OCI-LY3 (cell line): ENCODE measurements around the gene PSME1.

Experiments used
- H2AFZ ChIP-seq: fragments of 200-600, 300-600 bp; shearing (Covaris generic); 2 replicates; pipeline ENCODE4 v1.6.0; 2014; ENCODE audit warnings: antibody characterized with exemption, low read depth, low read length
- H3K27ac ChIP-seq: fragments of 200-600, 300-600 bp; sonication (generic); 2 replicates; pipeline ENCODE4 v1.5.1; 2014; ENCODE audit warnings: mild to moderate bottlenecking, low read length, moderate library complexity, mixed read lengths
- H3K27me3 ChIP-seq: fragments of 200-600, 300-600 bp; sonication (generic); 2 replicates; pipeline ENCODE4 v1.6.1; 2014; ENCODE audit warnings: low read depth, low read length, mixed read lengths
- H3K36me3 ChIP-seq: fragments of 200-600, 300-600 bp; sonication (generic); replicated peaks from 2 replicates; pipeline ENCODE3; 2014; ENCODE audit warnings: low read depth, low read length, mixed read lengths
- H3K4me1 ChIP-seq: fragments of 300-600, 200-600 bp; sonication (generic); 2 replicates; pipeline ENCODE4 v1.6.1; 2014; ENCODE audit warnings: low read length, mixed read lengths
- H3K4me2 ChIP-seq: fragments of 200-600, 300-600 bp; sonication (generic); 2 replicates; pipeline ENCODE4 v1.6.1; 2014; ENCODE audit warnings: low read length, mixed read lengths
- H3K4me3 ChIP-seq: fragments of 300-600, 200-600 bp; sonication (generic); 2 replicates; pipeline ENCODE4 v1.5.1; 2014; ENCODE audit warnings: antibody characterized with exemption, mild to moderate bottlenecking, low read length, moderate library complexity
- H3K79me2 ChIP-seq: fragments of 300-600, 200-600 bp; shearing (Covaris generic); 2 replicates; pipeline ENCODE4 v1.6.1; 2014; ENCODE audit warnings: mild to moderate bottlenecking, low read length, mixed read lengths
- H3K9ac ChIP-seq: fragments of 300-600, 200-600 bp; shearing (Covaris generic); 2 replicates; pipeline ENCODE4 v1.6.0; 2014; ENCODE audit warnings: mild to moderate bottlenecking, low read length, moderate library complexity
- H3K9me3 ChIP-seq: fragments of 200-600, 300-600 bp; shearing (Covaris generic); 2 replicates; pipeline ENCODE4 v1.6.1; 2014; ENCODE audit warnings: low read length, mixed read lengths; ENCODE audit not compliant: insufficient read depth
- H4K20me1 ChIP-seq: fragments of 200-600, 300-600 bp; sonication (generic); 2 replicates; pipeline ENCODE4 v1.6.1; 2016; ENCODE audit warnings: low read length, mixed read lengths; ENCODE audit not compliant: insufficient read depth
- EZH2phosphoT487 ChIP-seq: fragments of 200-600 bp; shearing (Covaris generic); IDR thresholded peaks from 2 replicates; pipeline ENCODE4 v1.6.1; 2018; ENCODE audit warnings: antibody characterized with exemption, mixed run types, low read depth
- TF ChIP-seq, protein P1 (sequence below): fragments of 200-600, 300-600 bp; sonication (generic); IDR thresholded peaks from 2 replicates; pipeline ENCODE4 v1.5.1; 2014; ENCODE audit warnings: antibody characterized with exemption, low read length, low read depth

Gene PSME1

DNA sequence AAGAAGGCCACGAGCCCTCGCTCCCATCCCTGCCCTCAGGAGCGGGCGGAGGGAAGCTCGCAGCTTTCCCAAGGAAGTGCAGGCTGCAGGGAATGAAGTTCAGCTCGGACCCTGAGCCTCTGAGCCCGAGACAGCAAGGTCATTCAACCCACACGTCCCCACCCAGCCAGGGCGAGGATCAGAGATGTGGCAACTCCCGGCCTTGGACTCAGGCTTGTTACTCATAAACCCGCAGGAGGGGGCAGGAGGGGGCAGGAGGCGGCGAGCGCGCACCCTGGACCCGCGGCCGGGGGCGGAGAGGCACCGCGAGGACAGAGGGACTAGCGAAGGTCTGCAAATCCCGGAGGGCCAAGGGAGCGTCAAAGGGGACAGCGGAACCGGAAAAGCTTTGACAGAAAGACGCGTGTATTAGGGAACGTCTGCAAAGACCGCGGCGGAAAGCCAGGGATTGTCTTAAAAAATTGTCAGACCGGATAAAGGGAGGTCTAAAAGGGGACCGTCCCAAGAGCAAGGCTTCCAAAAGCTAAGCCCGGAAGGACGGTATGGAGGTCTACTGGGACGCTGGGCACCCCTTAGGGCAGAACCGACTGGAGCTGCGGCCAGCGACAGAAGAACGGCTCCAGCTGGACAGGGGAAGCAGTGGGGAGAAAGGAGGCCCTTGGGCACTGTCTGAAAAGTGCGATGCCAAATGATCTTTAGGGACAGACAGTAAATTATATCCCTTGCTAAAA, 22.0 kb upstream of the PSME1 start:
- H3K9ac ChIP-seq, result peak overlapping the region; percentile 96
- H4K20me1 ChIP-seq, result no peaks in the 10 kb centered on the region
- H3K9me3 ChIP-seq, result no peaks in the 10 kb centered on the region
- no peaks in the 10 kb centered on the region for H3K27me3 ChIP-seq
- H3K79me2 ChIP-seq, result peaks cover 12% of the 10 kb centered on the region; the same call in 1 of the 2 replicates
- H3K27ac ChIP-seq, result peak overlapping the region; percentile 95
- H3K4me2 ChIP-seq, result peak overlapping the region; percentile 89
- peak overlapping the region; percentile 76 for H2AFZ ChIP-seq
- peaks cover 17% of the 10 kb centered on the region for H3K36me3 ChIP-seq
- TF ChIP-seq EZH2phosphoT487, result no peak
- TF ChIP-seq, protein P1, sequence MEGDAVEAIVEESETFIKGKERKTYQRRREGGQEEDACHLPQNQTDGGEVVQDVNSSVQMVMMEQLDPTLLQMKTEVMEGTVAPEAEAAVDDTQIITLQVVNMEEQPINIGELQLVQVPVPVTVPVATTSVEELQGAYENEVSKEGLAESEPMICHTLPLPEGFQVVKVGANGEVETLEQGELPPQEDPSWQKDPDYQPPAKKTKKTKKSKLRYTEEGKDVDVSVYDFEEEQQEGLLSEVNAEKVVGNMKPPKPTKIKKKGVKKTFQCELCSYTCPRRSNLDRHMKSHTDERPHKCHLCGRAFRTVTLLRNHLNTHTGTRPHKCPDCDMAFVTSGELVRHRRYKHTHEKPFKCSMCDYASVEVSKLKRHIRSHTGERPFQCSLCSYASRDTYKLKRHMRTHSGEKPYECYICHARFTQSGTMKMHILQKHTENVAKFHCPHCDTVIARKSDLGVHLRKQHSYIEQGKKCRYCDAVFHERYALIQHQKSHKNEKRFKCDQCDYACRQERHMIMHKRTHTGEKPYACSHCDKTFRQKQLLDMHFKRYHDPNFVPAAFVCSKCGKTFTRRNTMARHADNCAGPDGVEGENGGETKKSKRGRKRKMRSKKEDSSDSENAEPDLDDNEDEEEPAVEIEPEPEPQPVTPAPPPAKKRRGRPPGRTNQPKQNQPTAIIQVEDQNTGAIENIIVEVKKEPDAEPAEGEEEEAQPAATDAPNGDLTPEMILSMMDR, result no peak
- H3K4me1 ChIP-seq, result peaks cover 10% of the 10 kb centered on the region
- peak overlapping the region; percentile 91 for H3K4me3 ChIP-seq

DNA sequence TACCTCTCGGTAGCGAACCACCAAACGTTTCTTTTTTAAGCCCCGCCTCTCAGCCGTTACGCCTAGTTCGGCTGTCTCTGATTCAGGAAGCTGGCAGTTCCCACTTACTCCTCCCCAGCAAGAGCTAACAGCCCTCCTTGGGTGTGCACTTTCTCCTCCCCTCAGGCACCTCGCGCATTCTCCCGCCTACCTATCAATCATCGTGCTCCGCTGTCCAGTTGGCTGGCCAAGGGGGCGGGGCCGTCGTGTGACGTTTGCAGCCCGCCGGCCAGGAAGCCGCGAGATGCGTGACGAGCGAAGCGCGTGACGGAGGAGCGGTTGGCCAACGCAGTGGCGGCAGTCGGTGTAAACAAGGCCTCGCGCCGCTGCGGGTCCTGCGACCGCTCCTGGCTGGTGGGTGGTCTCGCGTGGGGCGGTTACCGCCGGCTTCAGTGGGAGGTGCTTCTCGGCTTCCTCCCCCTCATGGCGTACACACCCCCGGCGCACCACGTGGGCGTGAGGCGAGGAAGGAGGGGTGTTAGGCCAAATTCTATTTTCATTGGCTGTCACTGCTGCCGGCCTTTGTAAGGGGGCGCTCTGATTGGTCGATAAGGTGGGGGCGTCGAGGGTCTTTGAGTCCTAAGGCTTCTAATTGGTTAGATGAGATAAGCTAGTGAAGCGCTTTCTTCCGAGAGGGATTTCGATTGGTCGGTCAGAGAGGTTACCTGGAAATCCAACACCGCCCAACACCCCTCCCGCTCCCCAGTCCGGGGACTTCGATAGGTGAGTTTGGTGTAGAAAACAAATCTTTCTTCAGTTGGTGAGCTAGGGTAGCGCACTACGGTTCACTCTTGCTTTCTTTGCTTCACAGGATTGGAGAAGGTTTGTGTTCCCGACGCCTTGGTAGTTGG, 21.2 kb upstream of the PSME1 start, which contains the start of the genes DCAF11 and NRL:
Gene DCAF11, plus strand, starts transcription at position 246 of the 890 bp plus-strand sequence. CDS start 818 bp downstream, outside the sequence.
Gene NRL, minus strand, starts transcription at position 418 of the 890 bp plus-strand sequence. CDS start 32,101 bp downstream, outside the sequence.
- peak within 1 kb of the TSS; percentile 76 for H2AFZ ChIP-seq
- H3K4me3 ChIP-seq, result peak within 1 kb of the TSS; percentile 91
- H3K79me2 ChIP-seq, result peaks cover 12% of the 10 kb centered on the region; the same call in 1 of the 2 replicates
- peaks cover 22% of the 10 kb centered on the region for H3K36me3 ChIP-seq
- H3K9me3 ChIP-seq, result no peaks in the 10 kb centered on the region
- H3K27ac ChIP-seq, result peak within 1 kb of the TSS; percentile 95
- TF ChIP-seq, protein P1, result no peak
- no peak for TF ChIP-seq EZH2phosphoT487
- peaks cover 8% of the 10 kb centered on the region for H3K4me1 ChIP-seq
- H3K4me2 ChIP-seq, result peak within 1 kb of the TSS; percentile 91
- no peaks in the 10 kb centered on the region for H4K20me1 ChIP-seq
- no peaks in the 10 kb centered on the region for H3K27me3 ChIP-seq
- peak within 1 kb of the TSS; percentile 96 for H3K9ac ChIP-seq

DNA sequence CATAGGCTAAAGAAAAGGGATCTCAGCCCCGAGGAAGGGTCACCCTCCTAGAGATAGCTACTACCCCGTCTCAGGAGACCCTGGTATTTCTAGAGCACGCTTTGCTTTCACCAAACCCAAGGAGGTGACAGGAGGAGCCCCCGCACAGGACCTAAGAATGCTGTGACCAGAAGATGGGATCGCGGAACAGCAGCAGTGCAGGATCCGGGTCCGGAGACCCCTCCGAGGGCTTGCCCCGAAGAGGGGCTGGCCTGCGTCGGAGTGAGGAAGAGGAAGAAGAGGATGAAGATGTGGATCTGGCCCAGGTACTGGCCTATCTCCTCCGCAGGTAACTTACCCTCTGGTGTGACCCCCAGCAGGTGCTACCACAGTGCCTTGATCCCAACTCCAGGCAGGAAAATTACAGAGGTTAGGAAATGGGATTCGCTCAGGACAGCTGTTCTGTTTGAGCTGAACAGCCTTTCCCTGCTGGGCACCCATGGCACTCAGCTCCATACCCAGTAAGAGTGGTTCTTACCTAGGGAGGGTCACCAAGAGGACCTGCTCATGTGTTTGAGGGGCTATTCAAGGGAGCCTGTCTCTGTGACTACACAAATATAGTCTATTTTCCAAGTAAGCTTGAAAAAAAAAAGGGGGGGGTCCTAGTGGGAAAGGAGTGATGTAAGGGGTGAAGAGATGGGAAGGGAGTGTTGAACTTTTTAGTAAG, 20.4 kb upstream of the PSME1 start:
- Histone ChIP-seq H3K36me3 (peaks cover 24% of the 10 kb centered on the region), H3K79me2 (peaks cover 12% of the 10 kb centered on the region; the same call in 1 of the 2 replicates), H3K4me1 (peaks cover 8% of the 10 kb centered on the region), H4K20me1 (no peaks in the 10 kb centered on the region), H3K9me3 (no peaks in the 10 kb centered on the region), H2AFZ (peak overlapping the region; percentile 40; the same call in 1 of the 2 replicates), H3K4me3 (peak overlapping the region; percentile 91), H3K9ac (peak overlapping the region; percentile 75), H3K27me3 (no peaks in the 10 kb centered on the region), H3K4me2 (peak overlapping the region; percentile 91), H3K27ac (peak overlapping the region; percentile 8; the same call in 1 of the 2 replicates)
- TF ChIP-seq EZH2phosphoT487, result no peak
- TF ChIP-seq, protein P1, result no peak
